Measurements from ENCODE around the gene CFD.
"Not testable (repeated sequence)": the region's sequence is repeated elsewhere in the genome, so short reads cannot be mapped to it uniquely, and the experiment has no call there.

CFD gene

GRCh38 chr19:858868-859843 lies at the start of gene CFD:
TSS of gene CFD (plus strand) at chr19:859664. CDS start at chr19:859690, 26 bp downstream.
- DNase-seq: no peak

GRCh38 chr19:810077-810855 lies 49.2 kb upstream of the CFD start:
- no peak for DNase-seq

- no peak for DNase-seq
Measured at GRCh38 chr19:810883-811489, 48.5 kb upstream of the CFD start.

- DNase-seq: no peak
Measured at GRCh38 chr19:811506-812048, 47.9 kb upstream of the CFD start.

- DNase-seq: no peak
Measured at GRCh38 chr19:812049-812746, 47.3 kb upstream of the CFD start.

GRCh38 chr19:812747-813218 lies 46.7 kb upstream of the CFD start:
- no peak for DNase-seq

- no peak for DNase-seq
Measured at GRCh38 chr19:813219-814151, 46.0 kb upstream of the CFD start.

GRCh38 chr19:814152-815078 lies 45.0 kb upstream of the CFD start:
- no peak for DNase-seq

- no peak for DNase-seq
Measured at GRCh38 chr19:815079-815774, 44.2 kb upstream of the CFD start.

GRCh38 chr19:815775-816499 lies 43.5 kb upstream of the CFD start:
- DNase-seq: no peak

GRCh38 chr19:816500-816857 lies 43.0 kb upstream of the CFD start:
- DNase-seq: no peak

- DNase-seq: not testable (repeated sequence)
Measured at GRCh38 chr19:820212-820611, 39.3 kb upstream of the CFD start.

- DNase-seq: no peak
Measured at GRCh38 chr19:821231-821824, 38.1 kb upstream of the CFD start.

- DNase-seq: no peak
Measured at GRCh38 chr19:821825-822503, 37.5 kb upstream of the CFD start, which contains the start of gene PLPPR3. TSS of gene PLPPR3 (minus strand) at chr19:821955. CDS start at chr19:821559, 396 bp downstream.

- DNase-seq: no peak
Measured at GRCh38 chr19:823565-824121, 35.8 kb upstream of the CFD start.

GRCh38 chr19:824885-825284 lies 34.6 kb upstream of the CFD start:
- DNase-seq: no peak

Measured in CD4-positive, alpha-beta T cell treated with Interleukin-10 for 1 hour (primary cell).